ENCODE measurements around the gene ST7. TPM values are rescaled to one million over a fixed set of nuclear protein-coding genes. Genes with fewer than 3 reads are reported as not detected.

The ST7 gene
- total and polyA plus RNA-seq, 2 experiments from 2014 or later = 9.9 to 18.3 TPM

GRCh38 chr7:117035465-117035862 is 82.2 kb downstream of the ST7 start (continued):
- TF ChIP-seq CREB1 (CRISPR knock-in tag; IDR thresholded peaks at IDR 0.05; ENCODE audit: low read depth) = no peak
- no peak for TF ChIP-seq STAT1 (IDR thresholded peaks at IDR 0.05; ENCODE audit: unreplicated experiment)
- no peak for TF ChIP-seq ZNF462 (CRISPR knock-in tag; IDR thresholded peaks at IDR 0.05)
- TF ChIP-seq EZH2phosphoT487 (IDR thresholded peaks at IDR 0.05; ENCODE audit: unreplicated experiment) = no peak
- TF ChIP-seq ZNF331 (CRISPR knock-in tag; IDR thresholded peaks at IDR 0.05; ENCODE audit: low read depth) = no peak
- TF ChIP-seq ETS1 (IDR thresholded peaks at IDR 0.05) = no peak
- no peak for TF ChIP-seq NANOG (IDR thresholded peaks at IDR 0.05; ENCODE audit: borderline replicate concordance)

- no peak overlapping the region for H3K4me3 ChIP-seq
- Mint-ChIP-seq H3K27ac (no peak overlapping the region), H3K27me3 (ENCODE audit: insufficient read depth, low read depth, poor library complexity) (no peaks in the 10 kb centered on the region), H3K4me1 (peaks cover 18% of the 10 kb centered on the region), H3K36me3 (ENCODE audit: low read depth) (peaks cover under 1% of the 10 kb centered on the region; the same call in 1 of the 3 replicates), H3K4me3 (no peak overlapping the region), H3K9me3 (peaks cover under 1% of the 10 kb centered on the region; the same call in 2 of the 3 replicates)
- peaks cover 6% of the 10 kb centered on the region; the same call in 1 of the 2 replicates for H3K4me1 ChIP-seq (ENCODE audit: insufficient read depth)
- 0 out of 2 replicates have a peak, but pooled peaks cover 4% of the 10 kb centered on the region for H3K36me3 ChIP-seq (ENCODE audit: insufficient read depth)
- no peak overlapping the region for H3K27ac ChIP-seq (ENCODE audit: low read depth)
- H2AFZ ChIP-seq = no peak overlapping the region
- H4K20me1 ChIP-seq (replicated peaks; ENCODE audit: insufficient read depth) = 0 out of 2 replicates have a peak, but pooled peaks cover 4% of the 10 kb centered on the region
- no peak overlapping the region for H3K4me2 ChIP-seq
- DNase-seq (ENCODE audit: low spot score) (no peak), ATAC-seq (no peak)
- no peaks in the 10 kb centered on the region for H3K9me2 ChIP-seq (ENCODE audit: insufficient read depth)
- H3K27me3 ChIP-seq (ENCODE audit: insufficient read depth) = no peaks in the 10 kb centered on the region
- H3F3A ChIP-seq (replicated peaks; ENCODE audit: low read depth) = no peaks in the 10 kb centered on the region
- H3K79me2 ChIP-seq (replicated peaks; ENCODE audit: insufficient read depth) = no peaks in the 10 kb centered on the region; the same call in 1 of the 2 replicates
- TF ChIP-seq EZH2 (IDR thresholded peaks at IDR 0.05; ENCODE audit: low read depth, unreplicated experiment) (no peak), REST (IDR thresholded peaks at IDR 0.05; ENCODE audit: unreplicated experiment) (no peak), NANOG (IDR thresholded peaks at IDR 0.05; ENCODE audit: borderline replicate concordance) (no peak), POLR2AphosphoS5 (IDR thresholded peaks at IDR 0.05; ENCODE audit: low read depth) (no peak), ETS1 (IDR thresholded peaks at IDR 0.05) (no peak)
Observed at GRCh38 chr7:117036053-117036669, 82.9 kb downstream of the ST7 start.
